ENCODE results near the gene TCFL5.

Gene TCFL5

GRCh38 chr20:62805155-62805710 lies 56.4 kb downstream of the TCFL5 start:
- H3K4me3 ChIP-seq (ENCODE audit: low read length) = peak overlapping the region; percentile 78
- no peak overlapping the region for H2AFZ ChIP-seq (ENCODE audit: low read depth, low read length)
- H3K4me1 ChIP-seq (ENCODE audit: insufficient read depth, low read length) = peaks cover 15% of the 10 kb centered on the region
- no peaks in the 10 kb centered on the region for H3K27me3 ChIP-seq (ENCODE audit: insufficient read depth, low read length)
- H3K9me3 ChIP-seq (ENCODE audit: low read length) = no peaks in the 10 kb centered on the region
- peaks cover 23% of the 10 kb centered on the region for H3K36me3 ChIP-seq (ENCODE audit: insufficient read depth, low read length)

GRCh38 chr20:62804627-62805154 lies 56.9 kb downstream of the TCFL5 start, which contains the start of gene OGFR:
Gene OGFR (plus strand): TSS chr20:62804835. CDS start chr20:62804860, 25 bp downstream.
- Histone ChIP-seq H3K9me3 (ENCODE audit: low read length) (no peaks in the 10 kb centered on the region), H3K27me3 (ENCODE audit: insufficient read depth, low read length) (no peaks in the 10 kb centered on the region), H3K4me3 (ENCODE audit: low read length) (peak within 1 kb of the TSS; percentile 78), H2AFZ (ENCODE audit: low read depth, low read length) (no peak within 1 kb of the TSS), H3K4me1 (ENCODE audit: insufficient read depth, low read length) (peaks cover 15% of the 10 kb centered on the region), H3K36me3 (ENCODE audit: insufficient read depth, low read length) (peaks cover 23% of the 10 kb centered on the region)

GRCh38 chr20:62804021-62804626 lies 57.5 kb downstream of the TCFL5 start:
- H3K9me3 ChIP-seq (ENCODE audit: low read length) = no peaks in the 10 kb centered on the region
- no peaks in the 10 kb centered on the region for H3K27me3 ChIP-seq (ENCODE audit: insufficient read depth, low read length)
- H3K4me1 ChIP-seq (ENCODE audit: insufficient read depth, low read length) = peaks cover 15% of the 10 kb centered on the region
- H2AFZ ChIP-seq (ENCODE audit: low read depth, low read length) = no peak overlapping the region
- H3K36me3 ChIP-seq (ENCODE audit: insufficient read depth, low read length) = peaks cover 24% of the 10 kb centered on the region
- H3K4me3 ChIP-seq (ENCODE audit: low read length) = peak overlapping the region; percentile 13

GRCh38 chr20:62802026-62802712 lies 59.5 kb downstream of the TCFL5 start:
- Histone ChIP-seq H3K4me3 (ENCODE audit: low read length) (no peak overlapping the region), H3K9me3 (ENCODE audit: low read length) (no peaks in the 10 kb centered on the region), H3K4me1 (ENCODE audit: insufficient read depth, low read length) (peaks cover 21% of the 10 kb centered on the region), H3K36me3 (ENCODE audit: insufficient read depth, low read length) (peaks cover 33% of the 10 kb centered on the region), H2AFZ (ENCODE audit: low read depth, low read length) (no peak overlapping the region), H3K27me3 (ENCODE audit: insufficient read depth, low read length) (no peaks in the 10 kb centered on the region)

GRCh38 chr20:62801284-62802010 lies 60.2 kb downstream of the TCFL5 start:
- Histone ChIP-seq H2AFZ (ENCODE audit: low read depth, low read length) (no peak overlapping the region), H3K4me1 (ENCODE audit: insufficient read depth, low read length) (peaks cover 20% of the 10 kb centered on the region), H3K27me3 (ENCODE audit: insufficient read depth, low read length) (no peaks in the 10 kb centered on the region), H3K4me3 (ENCODE audit: low read length) (no peak overlapping the region), H3K9me3 (ENCODE audit: low read length) (no peaks in the 10 kb centered on the region), H3K36me3 (ENCODE audit: insufficient read depth, low read length) (peaks cover 33% of the 10 kb centered on the region)

- Histone ChIP-seq H3K9me3 (ENCODE audit: low read length) (no peaks in the 10 kb centered on the region), H3K27me3 (ENCODE audit: insufficient read depth, low read length) (no peaks in the 10 kb centered on the region), H2AFZ (ENCODE audit: low read depth, low read length) (no peak overlapping the region), H3K36me3 (ENCODE audit: insufficient read depth, low read length) (peaks cover 33% of the 10 kb centered on the region), H3K4me3 (ENCODE audit: low read length) (no peak overlapping the region), H3K4me1 (ENCODE audit: insufficient read depth, low read length) (peaks cover 13% of the 10 kb centered on the region)
These were observed 61.0 kb downstream of the TCFL5 start for GRCh38 chr20:62800314-62801259.

GRCh38 chr20:62799873-62800272 lies 61.7 kb downstream of the TCFL5 start:
- Histone ChIP-seq H3K27me3 (ENCODE audit: insufficient read depth, low read length) (no peaks in the 10 kb centered on the region), H3K9me3 (ENCODE audit: low read length) (no peaks in the 10 kb centered on the region), H3K4me3 (ENCODE audit: low read length) (no peak overlapping the region), H3K36me3 (ENCODE audit: insufficient read depth, low read length) (peaks cover 33% of the 10 kb centered on the region), H3K4me1 (ENCODE audit: insufficient read depth, low read length) (peaks cover 15% of the 10 kb centered on the region), H2AFZ (ENCODE audit: low read depth, low read length) (no peak overlapping the region)

GRCh38 chr20:62799459-62799858 lies 62.2 kb downstream of the TCFL5 start:
- Histone ChIP-seq H3K9me3 (ENCODE audit: low read length) (no peaks in the 10 kb centered on the region), H3K36me3 (ENCODE audit: insufficient read depth, low read length) (peaks cover 33% of the 10 kb centered on the region), H3K4me1 (ENCODE audit: insufficient read depth, low read length) (peaks cover 18% of the 10 kb centered on the region), H3K4me3 (ENCODE audit: low read length) (no peak overlapping the region), H3K27me3 (ENCODE audit: insufficient read depth, low read length) (no peaks in the 10 kb centered on the region), H2AFZ (ENCODE audit: low read depth, low read length) (no peak overlapping the region)

GRCh38 chr20:62799036-62799435 lies 62.6 kb downstream of the TCFL5 start:
- H3K36me3 ChIP-seq (ENCODE audit: insufficient read depth, low read length) = peaks cover 33% of the 10 kb centered on the region
- no peaks in the 10 kb centered on the region for H3K9me3 ChIP-seq (ENCODE audit: low read length)
- no peaks in the 10 kb centered on the region for H3K27me3 ChIP-seq (ENCODE audit: insufficient read depth, low read length)
- H2AFZ ChIP-seq (ENCODE audit: low read depth, low read length) = no peak overlapping the region
- peaks cover 18% of the 10 kb centered on the region for H3K4me1 ChIP-seq (ENCODE audit: insufficient read depth, low read length)
- no peak overlapping the region for H3K4me3 ChIP-seq (ENCODE audit: low read length)

- no peak overlapping the region for H2AFZ ChIP-seq (ENCODE audit: low read depth, low read length)
These were observed 63.7 kb downstream of the TCFL5 start for GRCh38 chr20:62797671-62798532.

GRCh38 chr20:62796699-62797491 lies 64.7 kb downstream of the TCFL5 start:
- Histone ChIP-seq H3K36me3 (ENCODE audit: insufficient read depth, low read length) (peaks cover 33% of the 10 kb centered on the region), H3K27me3 (ENCODE audit: insufficient read depth, low read length) (peaks cover 4% of the 10 kb centered on the region), H2AFZ (ENCODE audit: low read depth, low read length) (no peak overlapping the region), H3K4me1 (ENCODE audit: insufficient read depth, low read length) (peaks cover 21% of the 10 kb centered on the region), H3K4me3 (ENCODE audit: low read length) (peak overlapping the region; percentile 58), H3K9me3 (ENCODE audit: low read length) (no peaks in the 10 kb centered on the region)

More at GRCh38 chr20:62797671-62798532, 63.7 kb downstream of the TCFL5 start:
- no peaks in the 10 kb centered on the region for H3K9me3 ChIP-seq (ENCODE audit: low read length)
- no peak overlapping the region for H3K4me3 ChIP-seq (ENCODE audit: low read length)
- peaks cover 21% of the 10 kb centered on the region for H3K4me1 ChIP-seq (ENCODE audit: insufficient read depth, low read length)
- peaks cover 33% of the 10 kb centered on the region for H3K36me3 ChIP-seq (ENCODE audit: insufficient read depth, low read length)
- H3K27me3 ChIP-seq (ENCODE audit: insufficient read depth, low read length) = peaks cover 3% of the 10 kb centered on the region

Measured in neuron (in vitro differentiated cells).